Coronary artery (tissue), 2 donors: ENCODE measurements around the gene GSTM2.

Source experiments
- DNase-seq: peaks from one replicate; pipeline ENCODE4 v3.0.0-alpha.2; 2017; ENCODE audit warnings: low spot score
- H3K27ac ChIP-seq, 2 donors: fragments of 200-600 bp; sonication (generic); one replicate each; pipeline ENCODE4 v1.5.1; 2016 to 2019
- H3K4me3 ChIP-seq: fragments of 200-600 bp; sonication (generic); 2 replicates; pipeline ENCODE4 v1.5.1; 2016; ENCODE audit warnings: mild to moderate bottlenecking, moderate library complexity
- TF ChIP-seq, protein P1 (sequence below): fragments of 200-600 bp; sonication (generic); IDR thresholded peaks from one replicate; pipeline ENCODE4 v1.5.1; 2019; ENCODE audit warnings: antibody characterized with exemption

Gene GSTM2

DNA sequence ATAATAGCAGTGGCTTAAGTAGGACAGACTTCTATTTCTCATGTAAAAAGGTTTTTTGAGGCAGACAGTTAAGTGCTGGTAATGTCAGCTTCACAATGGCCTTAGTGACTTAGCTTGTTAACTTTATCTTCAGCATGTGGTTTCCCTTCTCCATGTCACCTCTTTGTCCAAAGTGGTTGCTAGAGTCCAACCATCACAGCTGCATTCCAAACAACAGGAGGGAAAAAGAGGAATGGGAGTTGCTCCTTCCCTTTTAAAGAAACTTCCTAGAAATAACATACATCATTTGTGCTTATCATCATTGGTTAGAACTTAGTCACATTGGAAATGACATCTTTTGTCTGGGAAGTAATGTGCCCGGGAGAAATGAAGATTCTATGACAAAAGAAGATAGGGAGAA, 54.1 kb downstream of the GSTM2 start:
- Histone ChIP-seq H3K4me3 (no peak overlapping the region), H3K27ac (no peak overlapping the region)
- TF ChIP-seq, protein P1, sequence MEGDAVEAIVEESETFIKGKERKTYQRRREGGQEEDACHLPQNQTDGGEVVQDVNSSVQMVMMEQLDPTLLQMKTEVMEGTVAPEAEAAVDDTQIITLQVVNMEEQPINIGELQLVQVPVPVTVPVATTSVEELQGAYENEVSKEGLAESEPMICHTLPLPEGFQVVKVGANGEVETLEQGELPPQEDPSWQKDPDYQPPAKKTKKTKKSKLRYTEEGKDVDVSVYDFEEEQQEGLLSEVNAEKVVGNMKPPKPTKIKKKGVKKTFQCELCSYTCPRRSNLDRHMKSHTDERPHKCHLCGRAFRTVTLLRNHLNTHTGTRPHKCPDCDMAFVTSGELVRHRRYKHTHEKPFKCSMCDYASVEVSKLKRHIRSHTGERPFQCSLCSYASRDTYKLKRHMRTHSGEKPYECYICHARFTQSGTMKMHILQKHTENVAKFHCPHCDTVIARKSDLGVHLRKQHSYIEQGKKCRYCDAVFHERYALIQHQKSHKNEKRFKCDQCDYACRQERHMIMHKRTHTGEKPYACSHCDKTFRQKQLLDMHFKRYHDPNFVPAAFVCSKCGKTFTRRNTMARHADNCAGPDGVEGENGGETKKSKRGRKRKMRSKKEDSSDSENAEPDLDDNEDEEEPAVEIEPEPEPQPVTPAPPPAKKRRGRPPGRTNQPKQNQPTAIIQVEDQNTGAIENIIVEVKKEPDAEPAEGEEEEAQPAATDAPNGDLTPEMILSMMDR = no peak
- DNase-seq = no peak

DNA sequence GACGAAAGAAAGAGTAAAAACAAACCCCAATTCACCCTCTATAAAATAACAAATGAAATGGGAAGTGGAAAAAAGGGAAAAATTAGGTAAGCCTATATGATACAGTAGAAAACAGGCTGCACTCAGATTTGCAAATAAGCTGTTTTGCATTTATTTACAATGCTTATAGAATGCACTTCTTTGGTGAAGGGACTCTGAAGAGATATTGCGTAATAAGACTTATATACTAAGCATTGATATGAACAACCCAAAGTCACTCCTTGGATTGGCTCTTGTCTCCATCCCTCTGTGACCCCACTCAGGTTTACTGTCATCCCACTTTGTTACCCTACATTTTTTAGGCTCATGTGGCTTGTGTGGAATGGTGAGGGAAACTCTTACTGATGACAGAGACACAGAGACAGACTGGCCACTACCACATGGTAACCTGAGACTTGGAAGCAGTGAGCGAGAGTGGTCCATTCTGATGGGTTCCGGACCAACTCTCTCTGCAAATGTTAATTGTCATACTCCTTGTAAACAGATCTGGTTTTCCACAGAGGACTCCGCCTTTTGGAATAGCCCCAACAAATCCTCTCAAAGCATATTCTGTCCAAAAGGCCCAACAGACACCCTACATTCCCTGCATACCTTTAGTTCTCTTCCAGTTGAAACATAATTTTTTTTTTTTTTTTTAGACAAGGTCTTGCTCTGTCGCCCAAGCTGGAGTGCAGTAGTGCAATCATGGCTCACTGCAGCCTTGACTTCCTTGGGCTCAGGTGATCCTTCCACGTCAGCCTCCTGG, 55.2 kb downstream of the GSTM2 start:
- Histone ChIP-seq H3K4me3 (no peak overlapping the region), H3K27ac (no peak overlapping the region)
- TF ChIP-seq, protein P1 = no peak
- DNase-seq = no peak
